ENCODE results near the gene COX5A. TPM values are rescaled to one million over a fixed set of nuclear protein-coding genes. Genes with fewer than 3 reads are reported as not detected.

Gene COX5A
- total RNA-seq (2021; ENCODE audit: unreplicated experiment) (307 TPM), Bru-seq, nascent RNA (percentile 81 among the genes with signal in this experiment), BruChase-seq, experiment 1, labeled RNA remaining after a 6-hour chase (percentile 70 among the genes with signal in this experiment), BruChase-seq, experiment 2, labeled RNA remaining after a 2-hour chase (percentile 69 among the genes with signal in this experiment)
- 290 and 419 TPM in 2 replicates for polyA plus RNA-seq (2012)
- long read RNA-seq, transcript COX5A-204 (4 exons, 579 nt) = minor isoform, 6 of 216 reads
- long read RNA-seq, transcript COX5A-201 (5 exons, 1,268 nt) = major isoform, 162 of 216 reads
- long read RNA-seq, partial matches to known transcripts = 36 of 216 reads
- long read RNA-seq, other reads (novel, unspliced or antisense) = 8 of 216 reads

DNA sequence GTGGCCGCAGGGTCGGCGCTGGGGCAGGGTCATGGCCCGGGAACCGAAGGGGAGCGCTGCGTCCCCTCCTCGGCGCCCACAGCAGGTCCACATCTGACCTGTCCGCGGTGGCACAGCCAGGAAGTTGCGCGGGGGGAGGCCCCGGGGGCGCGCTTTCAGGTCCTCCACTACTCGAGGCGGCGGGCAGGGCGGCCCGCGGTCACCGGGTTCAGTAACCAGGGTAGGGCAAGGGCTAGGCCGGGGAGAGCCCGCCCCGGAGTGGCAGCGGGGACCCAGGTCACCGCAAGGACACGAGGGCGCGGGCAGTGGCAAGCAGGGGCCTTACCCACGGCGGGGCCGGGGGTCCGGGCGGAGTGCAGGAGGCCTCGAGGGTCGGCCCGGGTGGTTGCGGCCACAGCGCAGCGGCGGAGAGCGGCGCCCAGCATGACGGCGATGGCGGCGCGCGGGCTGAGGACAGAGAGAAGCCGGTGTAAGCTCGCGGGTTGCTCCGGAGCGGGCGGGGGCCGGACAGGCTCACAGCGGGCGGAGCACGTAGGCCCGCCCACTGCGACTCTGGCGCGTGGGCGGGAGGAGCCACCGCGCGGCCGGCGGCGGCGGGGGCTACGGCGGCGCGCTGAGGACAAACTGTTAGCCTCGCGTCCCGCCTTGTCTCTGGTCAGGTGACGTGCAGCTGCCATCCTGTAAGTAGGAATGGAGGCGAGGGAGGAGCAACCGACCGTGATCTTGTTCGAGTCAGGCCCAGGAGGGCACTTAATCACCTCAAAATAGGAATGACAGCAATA lies at the start of gene COX5A:
Gene COX5A (minus strand): TSS at position 484 of the 782 bp plus-strand sequence. CDS start 59 bp downstream, at position 425.
- H3K9ac ChIP-seq (ENCODE audit: low read length) = peak within 1 kb of the TSS; percentile 95
- H3K79me2 ChIP-seq (ENCODE audit: insufficient read depth, low read length) = peaks cover 51% of the 10 kb centered on the region
- BruUV-seq (replicated peaks) = no TSS peak
- H2AFZ ChIP-seq (ENCODE audit: low read depth, low read length, poor library complexity, severe bottlenecking) = peak within 1 kb of the TSS; percentile 44
- ChIA-PET RAD21 (ENCODE audit: low non-redundant PET in 1 of 2, low total read pairs in 2 of 2, uncharacterized antibody in 2 of 2, unreplicated experiment in 2 of 2) (no interaction called here), POLR2A (interaction anchor here (0.6 to 0.8 kb wide), 3 partner anchors 11 to 703 kb away, joined by 3 read pairs; partner anchors contain the start of gene IMP3), CTCF (interaction anchor here (0.8 to 1.6 kb wide), 2 partner anchors 52 to 167 kb away, joined by 3 to 4 read pairs; no protein-coding TSS in a partner anchor)
- peak within 1 kb of the TSS; percentile 99 for H3K27ac ChIP-seq (ENCODE audit: low read depth, low read length)
- H3K4me3 ChIP-seq (replicated peaks in 1 of 2; ENCODE audit: low read depth in 1 of 2, low read length in 2 of 2) = peak within 1 kb of the TSS; percentile 89 to 91
- ATAC-seq = peak; percentile 91
- intact Hi-C loops (cut with micrococcal nuclease) = no loop called here
- H3K9me3 ChIP-seq (ENCODE audit: control insufficient read depth in 1 of 2, insufficient read depth in 1 of 2, low read depth in 1 of 2, low read length in 2 of 2) = no peaks in the 10 kb centered on the region
- H3K27me3 ChIP-seq (ENCODE audit: insufficient read depth, low read length) = no peaks in the 10 kb centered on the region
- H3K9me2 ChIP-seq (ENCODE audit: insufficient read depth) = no peaks in the 10 kb centered on the region
- peak; percentile 91 for DNase-seq (ENCODE audit: low read depth, low spot score)
- peaks cover 7 to 11% of the 10 kb centered on the region in 2 experiments; a peak in 3 of 4 replicates for H3K4me1 ChIP-seq (ENCODE audit: control insufficient read depth in 1 of 2, insufficient read depth in 2 of 2, low read length in 2 of 2)
- peak within 1 kb of the TSS; percentile 85 for H3K4me2 ChIP-seq (ENCODE audit: low read length)
- peaks cover 6% of the 10 kb centered on the region; the same call in 1 of the 2 replicates for H4K20me1 ChIP-seq (ENCODE audit: insufficient read depth)
- H3K36me3 ChIP-seq (ENCODE audit: control insufficient read depth in 1 of 2, insufficient read depth in 2 of 2, low read length in 2 of 2) = peaks cover 2 to 8% of the 10 kb centered on the region in 2 experiments; a peak in 1 of 4 replicates
- TF ChIP-seq SIN3A (IDR thresholded peaks at IDR 0.05; ENCODE audit: low read depth) (peak; percentile 91), TCF7L2 (IDR thresholded peaks at IDR 0.05; ENCODE audit: borderline replicate concordance, extremely low read depth, insufficient read depth, insufficient read length) (peak; percentile 55), CTCF (IDR thresholded peaks at IDR 0.05 in 2 of 3, conservative IDR thresholded peaks at IDR 0.05 in 1 of 3; ENCODE audit: borderline replicate concordance in 1 of 3, insufficient read depth in 1 of 3, low read depth in 2 of 3, low read length in 2 of 3) (no peak), JUND (IDR thresholded peaks at IDR 0.05) (no peak), EZH2phosphoT487 (IDR thresholded peaks at IDR 0.05; ENCODE audit: borderline replicate concordance) (no peak), RAD21 (IDR thresholded peaks at IDR 0.05; ENCODE audit: low read depth) (no peak), EZH2 (IDR thresholded peaks at IDR 0.05) (no peak), ZNF274 (IDR thresholded peaks at IDR 0.05; ENCODE audit: low read depth, low read length) (no peak), FOSL1 (IDR thresholded peaks at IDR 0.05; ENCODE audit: low read depth) (no peak), CEBPB (IDR thresholded peaks at IDR 0.05; ENCODE audit: low read depth) (no peak), YY1 (IDR thresholded peaks at IDR 0.05; ENCODE audit: extremely low read depth, insufficient replicate concordance, low read depth, low read length) (peak; percentile 79)
- TF ChIP-seq, protein P1, sequence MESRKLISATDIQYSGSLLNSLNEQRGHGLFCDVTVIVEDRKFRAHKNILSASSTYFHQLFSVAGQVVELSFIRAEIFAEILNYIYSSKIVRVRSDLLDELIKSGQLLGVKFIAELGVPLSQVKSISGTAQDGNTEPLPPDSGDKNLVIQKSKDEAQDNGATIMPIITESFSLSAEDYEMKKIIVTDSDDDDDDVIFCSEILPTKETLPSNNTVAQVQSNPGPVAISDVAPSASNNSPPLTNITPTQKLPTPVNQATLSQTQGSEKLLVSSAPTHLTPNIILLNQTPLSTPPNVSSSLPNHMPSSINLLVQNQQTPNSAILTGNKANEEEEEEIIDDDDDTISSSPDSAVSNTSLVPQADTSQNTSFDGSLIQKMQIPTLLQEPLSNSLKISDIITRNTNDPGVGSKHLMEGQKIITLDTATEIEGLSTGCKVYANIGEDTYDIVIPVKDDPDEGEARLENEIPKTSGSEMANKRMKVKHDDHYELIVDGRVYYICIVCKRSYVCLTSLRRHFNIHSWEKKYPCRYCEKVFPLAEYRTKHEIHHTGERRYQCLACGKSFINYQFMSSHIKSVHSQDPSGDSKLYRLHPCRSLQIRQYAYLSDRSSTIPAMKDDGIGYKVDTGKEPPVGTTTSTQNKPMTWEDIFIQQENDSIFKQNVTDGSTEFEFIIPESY (IDR thresholded peaks at IDR 0.05; ENCODE audit: extremely low read depth, insufficient replicate concordance, low read length) = peak; percentile 85
- TF ChIP-seq, protein P2, sequence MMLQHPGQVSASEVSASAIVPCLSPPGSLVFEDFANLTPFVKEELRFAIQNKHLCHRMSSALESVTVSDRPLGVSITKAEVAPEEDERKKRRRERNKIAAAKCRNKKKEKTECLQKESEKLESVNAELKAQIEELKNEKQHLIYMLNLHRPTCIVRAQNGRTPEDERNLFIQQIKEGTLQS (IDR thresholded peaks at IDR 0.05) = no peak; the same call in 1 of the 2 replicates
- TF ChIP-seq, protein P3, sequence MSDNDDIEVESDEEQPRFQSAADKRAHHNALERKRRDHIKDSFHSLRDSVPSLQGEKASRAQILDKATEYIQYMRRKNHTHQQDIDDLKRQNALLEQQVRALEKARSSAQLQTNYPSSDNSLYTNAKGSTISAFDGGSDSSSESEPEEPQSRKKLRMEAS (IDR thresholded peaks at IDR 0.05) = peak; percentile 82
- TF ChIP-seq, protein P4, sequence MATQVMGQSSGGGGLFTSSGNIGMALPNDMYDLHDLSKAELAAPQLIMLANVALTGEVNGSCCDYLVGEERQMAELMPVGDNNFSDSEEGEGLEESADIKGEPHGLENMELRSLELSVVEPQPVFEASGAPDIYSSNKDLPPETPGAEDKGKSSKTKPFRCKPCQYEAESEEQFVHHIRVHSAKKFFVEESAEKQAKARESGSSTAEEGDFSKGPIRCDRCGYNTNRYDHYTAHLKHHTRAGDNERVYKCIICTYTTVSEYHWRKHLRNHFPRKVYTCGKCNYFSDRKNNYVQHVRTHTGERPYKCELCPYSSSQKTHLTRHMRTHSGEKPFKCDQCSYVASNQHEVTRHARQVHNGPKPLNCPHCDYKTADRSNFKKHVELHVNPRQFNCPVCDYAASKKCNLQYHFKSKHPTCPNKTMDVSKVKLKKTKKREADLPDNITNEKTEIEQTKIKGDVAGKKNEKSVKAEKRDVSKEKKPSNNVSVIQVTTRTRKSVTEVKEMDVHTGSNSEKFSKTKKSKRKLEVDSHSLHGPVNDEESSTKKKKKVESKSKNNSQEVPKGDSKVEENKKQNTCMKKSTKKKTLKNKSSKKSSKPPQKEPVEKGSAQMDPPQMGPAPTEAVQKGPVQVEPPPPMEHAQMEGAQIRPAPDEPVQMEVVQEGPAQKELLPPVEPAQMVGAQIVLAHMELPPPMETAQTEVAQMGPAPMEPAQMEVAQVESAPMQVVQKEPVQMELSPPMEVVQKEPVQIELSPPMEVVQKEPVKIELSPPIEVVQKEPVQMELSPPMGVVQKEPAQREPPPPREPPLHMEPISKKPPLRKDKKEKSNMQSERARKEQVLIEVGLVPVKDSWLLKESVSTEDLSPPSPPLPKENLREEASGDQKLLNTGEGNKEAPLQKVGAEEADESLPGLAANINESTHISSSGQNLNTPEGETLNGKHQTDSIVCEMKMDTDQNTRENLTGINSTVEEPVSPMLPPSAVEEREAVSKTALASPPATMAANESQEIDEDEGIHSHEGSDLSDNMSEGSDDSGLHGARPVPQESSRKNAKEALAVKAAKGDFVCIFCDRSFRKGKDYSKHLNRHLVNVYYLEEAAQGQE (IDR thresholded peaks at IDR 0.05; ENCODE audit: low read depth) = no peak
